ENCODE results near the gene NARS2. TPM values are rescaled to one million over a fixed set of nuclear protein-coding genes. Genes with fewer than 3 reads are reported as not detected.
A peak's percentile ranks its signal among the peaks of the same experiment; 100 is the strongest.

The NARS2 gene
- total RNA-seq, 1 donor from 2014 or later = 27.5 TPM

GRCh38 chr11:78583889-78584288 lies 9.2 kb upstream of the NARS2 start:
- TF ChIP-seq CTCF (conservative IDR thresholded peaks at IDR 0.05) = no peak
- Mint-ChIP-seq H3K9me3 (peaks cover 8% of the 10 kb centered on the region), H3K4me3 (no peak overlapping the region), H3K27me3 (no peaks in the 10 kb centered on the region), H3K27ac (no peak overlapping the region), H3K36me3 (no peaks in the 10 kb centered on the region), H3K4me1 (ENCODE audit: unreplicated experiment) (no peaks in the 10 kb centered on the region)
- DNase-seq (ENCODE audit: extremely low spot score, unreplicated experiment) = no peak

- H3K4me1 Mint-ChIP-seq (ENCODE audit: unreplicated experiment) = peaks cover 22% of the 10 kb centered on the region
- peak overlapping the region; percentile 52 for H3K4me3 Mint-ChIP-seq
- TF ChIP-seq CTCF (conservative IDR thresholded peaks at IDR 0.05) = no peak
- no peaks in the 10 kb centered on the region for H3K9me3 Mint-ChIP-seq
- no peaks in the 10 kb centered on the region for H3K27me3 Mint-ChIP-seq
- peaks cover under 1% of the 10 kb centered on the region for H3K36me3 Mint-ChIP-seq
- H3K27ac Mint-ChIP-seq = peak overlapping the region; percentile 36
- DNase-seq (ENCODE audit: extremely low spot score, unreplicated experiment) = no peak
Observed at GRCh38 chr11:78577495-78577894, 2.8 kb upstream of the NARS2 start.

GRCh38 chr11:78576549-78577097 lies 2.0 kb upstream of the NARS2 start:
- H3K27ac Mint-ChIP-seq = no peak overlapping the region
- TF ChIP-seq CTCF (conservative IDR thresholded peaks at IDR 0.05) = no peak
- peaks cover 27% of the 10 kb centered on the region for H3K4me1 Mint-ChIP-seq (ENCODE audit: unreplicated experiment)
- H3K9me3 Mint-ChIP-seq = no peaks in the 10 kb centered on the region
- peaks cover 5% of the 10 kb centered on the region for H3K36me3 Mint-ChIP-seq
- DNase-seq (ENCODE audit: extremely low spot score, unreplicated experiment) = no peak
- peak overlapping the region; percentile 65 for H3K4me3 Mint-ChIP-seq
- H3K27me3 Mint-ChIP-seq = no peaks in the 10 kb centered on the region

- H3K36me3 Mint-ChIP-seq = peaks cover 12% of the 10 kb centered on the region
- no peak for DNase-seq (ENCODE audit: extremely low spot score, unreplicated experiment)
- no peaks in the 10 kb centered on the region for H3K27me3 Mint-ChIP-seq
- H3K4me1 Mint-ChIP-seq (ENCODE audit: unreplicated experiment) = peaks cover 31% of the 10 kb centered on the region
- H3K4me3 Mint-ChIP-seq = peak overlapping the region; percentile 98
- no peak for TF ChIP-seq CTCF (conservative IDR thresholded peaks at IDR 0.05)
- no peaks in the 10 kb centered on the region for H3K9me3 Mint-ChIP-seq
- peak overlapping the region; percentile 96 for H3K27ac Mint-ChIP-seq
Observed at GRCh38 chr11:78575478-78575877, 814 bp upstream of the NARS2 start.

GRCh38 chr11:78573681-78574080 lies 983 bp downstream of the NARS2 start:
- DNase-seq (ENCODE audit: extremely low spot score, unreplicated experiment) = no peak
- H3K27me3 Mint-ChIP-seq = no peaks in the 10 kb centered on the region
- H3K9me3 Mint-ChIP-seq = no peaks in the 10 kb centered on the region
- no peak for TF ChIP-seq CTCF (conservative IDR thresholded peaks at IDR 0.05)
- peaks cover 17% of the 10 kb centered on the region for H3K36me3 Mint-ChIP-seq
- peak overlapping the region; percentile 96 for H3K27ac Mint-ChIP-seq
- peak overlapping the region; percentile 98 for H3K4me3 Mint-ChIP-seq
- H3K4me1 Mint-ChIP-seq (ENCODE audit: unreplicated experiment) = peaks cover 31% of the 10 kb centered on the region

- no peak for DNase-seq (ENCODE audit: extremely low spot score, unreplicated experiment)
- no peak for TF ChIP-seq CTCF (conservative IDR thresholded peaks at IDR 0.05)
- H3K36me3 Mint-ChIP-seq = peaks cover 17% of the 10 kb centered on the region
- no peaks in the 10 kb centered on the region for H3K9me3 Mint-ChIP-seq
- no peaks in the 10 kb centered on the region for H3K27me3 Mint-ChIP-seq
- H3K27ac Mint-ChIP-seq = peak overlapping the region; percentile 96
- peak overlapping the region; percentile 98 for H3K4me3 Mint-ChIP-seq
- H3K4me1 Mint-ChIP-seq (ENCODE audit: unreplicated experiment) = peaks cover 31% of the 10 kb centered on the region
Observed at GRCh38 chr11:78573271-78573670, 1.4 kb downstream of the NARS2 start.

Data from type B pancreatic cell (in vitro differentiated cells).